ENCODE results near the gene POFUT2.

The POFUT2 gene, protein sequence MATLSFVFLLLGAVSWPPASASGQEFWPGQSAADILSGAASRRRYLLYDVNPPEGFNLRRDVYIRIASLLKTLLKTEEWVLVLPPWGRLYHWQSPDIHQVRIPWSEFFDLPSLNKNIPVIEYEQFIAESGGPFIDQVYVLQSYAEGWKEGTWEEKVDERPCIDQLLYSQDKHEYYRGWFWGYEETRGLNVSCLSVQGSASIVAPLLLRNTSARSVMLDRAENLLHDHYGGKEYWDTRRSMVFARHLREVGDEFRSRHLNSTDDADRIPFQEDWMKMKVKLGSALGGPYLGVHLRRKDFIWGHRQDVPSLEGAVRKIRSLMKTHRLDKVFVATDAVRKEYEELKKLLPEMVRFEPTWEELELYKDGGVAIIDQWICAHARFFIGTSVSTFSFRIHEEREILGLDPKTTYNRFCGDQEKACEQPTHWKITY

DNA sequence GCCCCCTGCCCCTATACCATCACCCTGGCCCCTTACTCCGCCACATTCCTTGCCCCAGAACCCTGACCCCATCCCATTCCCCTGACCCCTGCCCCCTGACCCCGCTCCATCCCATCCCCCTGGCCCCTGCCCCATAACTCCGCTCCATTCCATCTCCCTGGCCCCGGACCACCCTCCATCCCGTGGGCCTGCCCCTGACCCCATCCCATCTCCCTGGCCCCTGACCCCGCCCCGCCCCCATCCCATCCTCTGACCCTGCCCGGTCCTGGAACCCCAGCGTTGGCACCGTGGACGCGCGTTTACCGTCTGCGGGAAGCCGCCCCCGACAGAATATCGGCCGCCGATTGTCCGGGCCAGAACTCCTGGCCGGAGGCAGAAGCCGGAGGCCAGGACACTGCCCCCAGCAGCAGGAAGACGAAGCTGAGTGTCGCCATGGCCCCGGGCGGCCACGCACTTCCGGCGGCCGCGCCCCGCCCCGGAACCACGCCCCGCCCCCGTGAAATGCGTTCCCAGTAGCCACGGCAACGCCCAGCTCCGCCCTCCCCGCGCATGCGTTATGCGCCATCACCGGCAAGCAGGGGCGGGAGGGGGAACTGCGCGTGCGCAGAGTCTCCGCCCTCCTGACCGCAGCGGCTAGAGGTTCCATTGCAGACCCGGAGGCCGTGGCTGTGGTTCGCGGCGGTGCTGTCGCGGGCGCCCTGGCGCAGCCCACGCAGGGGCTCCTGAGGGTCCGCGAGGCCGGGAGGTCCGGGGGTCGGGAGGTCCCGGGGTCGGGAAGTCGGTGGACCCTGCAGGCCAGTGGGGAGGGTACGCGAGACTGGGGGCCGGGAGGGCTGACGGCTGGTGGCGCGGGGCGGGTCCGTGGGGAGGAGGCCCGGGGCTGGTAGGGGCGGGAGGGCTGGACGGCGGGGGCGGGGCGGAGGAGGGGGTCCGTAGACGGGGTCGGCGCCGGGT lies at the start of gene POFUT2:
TSS of gene POFUT2 (minus strand) at position 458 of the 954 bp plus-strand sequence. CDS start at position 434, 24 bp downstream.
- peak; percentile 99 for DNase-seq

DNA sequence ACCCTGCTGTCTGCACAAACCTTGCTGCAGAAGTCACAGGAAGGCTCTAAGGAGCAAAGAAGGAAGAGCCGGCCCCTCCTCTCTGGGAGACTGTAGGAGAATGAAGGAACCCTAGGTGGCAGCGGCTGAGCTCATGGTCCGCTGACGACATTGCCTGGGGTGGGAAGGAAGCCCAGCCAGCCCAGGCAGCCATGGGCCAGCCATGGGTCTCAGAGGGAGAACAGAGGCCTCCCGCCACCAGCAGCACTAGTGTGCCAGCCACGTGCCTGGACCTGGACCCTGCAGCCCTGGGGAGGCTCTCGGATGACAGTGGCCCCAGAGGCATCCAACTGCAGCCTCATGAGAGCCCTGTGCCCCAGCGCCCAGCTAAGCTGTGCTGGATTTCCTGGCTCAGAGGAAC lies 49.2 kb upstream of the POFUT2 start:
- no peak for DNase-seq

DNA sequence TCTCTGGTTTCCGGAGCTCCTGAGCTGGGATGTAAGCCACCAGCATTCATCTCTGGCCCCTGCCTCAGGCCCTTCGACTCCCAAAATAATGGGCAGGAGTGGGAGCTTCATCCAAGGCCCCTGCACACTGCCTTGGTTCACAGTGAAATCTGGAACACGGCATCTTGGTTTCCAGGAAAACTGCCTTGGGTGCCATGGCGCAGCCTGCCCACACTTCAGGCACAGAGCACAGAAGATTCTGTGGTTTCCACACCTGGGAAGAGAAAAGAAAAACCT lies 48.8 kb upstream of the POFUT2 start:
- DNase-seq: no peak

DNA sequence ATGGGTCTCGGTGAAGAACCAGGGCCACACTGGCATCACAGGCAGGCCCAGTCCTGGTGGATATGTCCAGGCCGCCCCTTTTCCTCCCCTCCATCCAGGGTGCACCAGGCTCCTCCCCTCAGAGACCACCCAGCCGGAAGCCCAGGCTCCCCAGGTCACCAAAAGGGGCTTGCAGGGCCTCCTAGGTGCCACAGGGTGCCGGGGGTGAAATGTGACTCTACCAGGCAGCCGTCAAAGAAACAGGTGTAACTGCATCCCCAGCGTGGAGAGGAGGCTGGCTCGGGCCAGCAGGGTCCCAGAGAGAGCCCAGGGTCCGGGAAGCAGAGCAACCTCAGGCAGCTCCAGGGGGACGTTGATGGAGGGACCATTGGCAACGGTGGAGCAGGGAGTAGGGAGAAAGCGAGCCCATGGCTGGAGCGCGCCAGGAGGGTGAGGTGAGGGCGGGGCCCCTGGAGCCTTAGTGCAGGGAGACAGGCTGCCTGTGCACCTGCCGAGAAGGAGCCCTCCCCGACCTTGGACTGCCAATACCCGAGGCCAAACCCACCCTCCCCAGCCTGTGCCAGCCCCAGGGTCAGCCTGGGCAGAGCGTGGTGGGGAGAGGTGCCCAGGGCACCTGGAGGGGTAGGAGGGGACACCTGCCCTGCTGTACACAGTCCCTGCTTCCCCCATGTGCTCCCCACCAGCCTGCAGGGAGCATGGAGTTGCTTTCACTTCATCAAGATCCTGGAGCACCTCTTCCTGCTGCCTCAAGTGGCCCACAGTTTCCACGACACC lies 48.3 kb upstream of the POFUT2 start:
- no peak for DNase-seq

DNA sequence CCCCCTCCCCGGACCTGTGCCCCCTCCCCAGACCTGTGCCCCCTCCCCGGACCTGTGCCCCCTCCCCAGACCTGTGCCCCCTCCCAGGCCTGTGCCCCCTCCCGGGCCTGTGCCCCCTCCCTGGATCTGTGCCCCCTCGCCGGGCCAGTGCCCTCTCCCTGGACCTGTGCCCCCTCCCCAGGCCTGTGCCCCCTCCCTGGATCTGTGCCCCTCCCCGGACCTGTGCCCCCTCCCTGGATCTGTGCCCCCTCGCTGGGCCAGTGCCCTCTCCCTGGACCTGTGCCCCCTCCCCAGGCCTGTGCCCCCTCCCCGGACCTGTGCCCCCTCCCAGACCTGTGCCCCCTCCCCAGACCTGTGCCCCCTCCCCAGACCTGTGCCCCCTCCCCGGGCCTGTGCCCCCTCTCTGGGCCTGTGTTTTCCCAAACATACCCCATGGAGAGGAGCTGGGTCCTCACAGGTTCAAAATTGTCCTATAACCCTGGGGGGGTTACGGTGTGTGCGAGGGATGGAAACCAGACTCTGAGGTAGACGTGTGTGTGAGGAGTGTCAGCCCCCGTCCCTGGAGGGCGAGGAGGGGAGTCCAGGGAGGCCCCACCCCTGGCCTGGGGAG lies 47.6 kb upstream of the POFUT2 start:
- no peak for DNase-seq

DNA sequence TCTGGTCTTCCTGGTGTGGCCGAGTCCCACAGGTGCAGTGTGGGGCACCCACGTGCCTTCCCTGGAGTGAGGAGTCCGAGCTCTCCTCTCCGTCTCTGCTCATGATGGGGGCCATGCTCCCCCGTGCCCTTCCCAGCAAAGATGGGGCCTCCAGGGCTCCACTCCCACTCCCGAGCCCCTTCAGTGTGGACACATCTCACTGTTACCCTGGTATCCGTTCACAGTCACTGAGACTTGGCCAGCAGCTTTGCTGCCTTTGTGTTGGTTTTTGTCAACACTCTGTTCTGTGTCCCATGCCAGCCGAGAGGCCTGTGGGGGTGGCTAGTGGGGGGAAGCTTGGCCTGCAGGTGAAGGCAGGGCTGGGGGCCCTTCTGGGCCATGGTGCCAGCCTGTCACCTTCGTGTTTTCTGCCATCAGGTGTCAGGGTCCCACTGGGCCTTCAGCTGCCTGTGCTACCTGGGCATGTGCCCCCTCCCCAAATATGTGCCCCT lies 46.9 kb upstream of the POFUT2 start:
- no peak for DNase-seq

DNA sequence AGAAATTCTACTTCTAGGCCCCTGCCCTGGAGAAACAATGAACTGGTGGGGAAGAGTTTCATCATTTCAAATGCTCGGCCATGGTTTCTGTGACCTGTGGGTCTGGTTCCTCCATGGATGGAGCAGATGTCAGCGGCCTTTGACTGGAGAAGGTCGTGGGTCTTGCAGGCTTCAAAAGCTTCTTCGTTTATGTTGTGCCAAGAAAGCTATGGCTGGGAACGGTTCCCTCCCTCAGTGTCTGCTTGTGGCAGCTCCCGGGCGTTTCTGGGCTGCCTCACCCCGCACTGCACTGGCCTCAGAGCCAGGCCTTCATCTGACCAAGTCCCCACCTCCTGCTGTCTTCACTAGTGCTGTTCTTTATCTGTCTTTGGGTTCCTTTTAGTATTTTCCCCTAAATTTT lies 46.4 kb upstream of the POFUT2 start:
- no peak for DNase-seq

DNA sequence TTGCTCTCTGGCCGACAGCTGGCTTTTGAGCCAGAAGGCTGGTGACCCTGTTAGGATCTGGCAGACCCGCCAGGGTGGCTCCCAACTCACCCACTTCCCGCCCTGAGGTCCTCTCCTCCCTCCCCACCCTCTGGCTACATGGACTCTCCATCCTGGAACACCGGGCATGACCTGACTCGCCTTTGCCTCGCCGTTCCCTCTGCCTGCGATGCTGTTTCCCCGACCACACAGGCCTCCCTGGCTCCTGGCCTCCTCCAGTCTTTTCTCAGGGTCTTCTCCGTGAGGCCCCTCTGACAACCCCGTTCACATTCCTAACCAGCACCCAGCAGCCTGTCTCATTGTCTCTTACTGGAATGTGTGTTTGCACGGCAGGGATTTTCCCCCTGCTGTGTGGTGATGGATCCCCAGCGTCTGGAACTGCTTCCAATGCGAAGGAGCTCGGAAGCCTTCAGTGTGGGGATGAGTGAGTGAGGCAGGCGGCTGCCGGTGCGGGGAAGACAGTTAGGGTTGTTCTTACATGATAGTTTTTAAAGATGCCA lies 46.0 kb upstream of the POFUT2 start:
- no peak for DNase-seq

DNA sequence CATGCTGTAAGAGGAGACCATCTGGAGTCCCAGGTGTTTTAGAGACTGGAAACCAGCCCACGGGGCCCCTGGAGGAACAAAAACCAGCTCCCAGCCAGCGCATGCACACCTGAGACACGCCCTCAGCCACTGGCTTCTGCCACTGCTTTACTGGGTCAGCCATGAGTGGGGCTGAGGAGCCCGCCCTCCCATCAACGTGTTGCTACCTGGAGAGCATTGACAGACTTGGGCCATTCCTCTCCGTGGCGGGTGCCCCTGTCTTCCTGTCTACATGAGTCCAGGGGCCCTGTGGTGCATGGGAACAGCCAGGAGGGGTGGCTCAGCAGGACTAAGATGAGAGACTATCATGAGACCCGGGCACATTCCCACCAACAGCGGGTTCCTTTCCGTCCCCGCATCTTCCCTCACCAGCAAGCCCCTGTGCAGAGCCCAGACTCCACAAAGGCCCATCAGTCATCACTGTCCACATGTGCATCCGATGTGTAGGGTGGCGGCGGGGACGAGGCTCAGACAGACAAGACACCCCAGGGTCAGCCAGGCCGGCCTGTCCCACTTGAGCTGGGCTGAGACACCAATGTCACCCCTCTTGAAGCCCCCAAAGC lies 45.4 kb upstream of the POFUT2 start:
- no peak for DNase-seq

DNA sequence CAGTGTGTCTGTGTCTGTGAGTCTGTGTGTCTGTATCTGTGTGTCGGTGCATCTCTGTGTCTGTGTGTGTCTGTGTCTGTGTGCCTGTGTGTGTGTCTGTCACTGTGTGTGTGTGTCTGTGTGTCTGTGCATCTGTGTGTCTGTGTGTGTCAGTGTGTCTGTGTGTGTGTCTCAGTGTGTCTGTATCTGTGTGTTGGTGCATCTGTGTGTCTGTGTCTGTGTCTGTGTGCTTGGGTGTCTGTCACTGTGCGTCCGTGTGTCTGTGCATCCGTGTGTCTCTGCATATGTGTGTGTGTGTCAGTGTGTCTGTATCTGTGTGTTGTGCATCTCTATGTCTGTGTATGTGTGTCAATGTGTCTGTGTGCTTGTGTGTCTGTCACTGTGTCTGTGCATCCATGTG lies 44.7 kb upstream of the POFUT2 start:
- DNase-seq: no peak

DNA sequence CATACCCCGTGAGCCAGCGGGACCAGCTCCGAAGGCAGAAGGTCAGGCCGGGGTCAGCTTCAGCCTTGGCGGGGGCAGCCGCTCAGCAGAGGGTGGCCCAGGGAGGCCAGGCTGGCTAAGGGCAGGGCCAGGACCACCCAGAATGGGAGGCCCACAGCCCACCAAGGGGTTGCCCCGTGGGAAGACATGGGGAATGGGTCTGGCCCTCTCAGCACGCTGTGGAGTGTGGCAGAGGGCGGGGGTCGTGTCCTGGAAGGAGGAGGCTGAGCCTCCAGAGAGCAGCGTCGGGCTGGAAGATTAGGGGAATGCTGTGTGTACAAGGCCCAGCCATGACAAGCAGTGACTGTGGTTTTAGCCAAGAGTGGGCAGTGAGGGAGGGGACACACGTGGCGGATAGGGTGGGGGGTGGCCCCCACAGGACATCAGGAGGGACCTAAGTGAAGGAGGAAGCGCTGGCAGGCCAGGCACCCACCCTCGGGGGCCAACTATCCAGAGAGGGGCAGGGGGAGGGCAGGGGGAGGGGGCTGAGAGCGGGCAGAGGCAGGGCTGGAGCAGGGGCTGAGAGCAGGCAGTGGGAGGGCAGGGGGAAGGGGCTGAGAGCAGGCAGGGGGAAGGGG lies 43.9 kb upstream of the POFUT2 start:
- DNase-seq: no peak

DNA sequence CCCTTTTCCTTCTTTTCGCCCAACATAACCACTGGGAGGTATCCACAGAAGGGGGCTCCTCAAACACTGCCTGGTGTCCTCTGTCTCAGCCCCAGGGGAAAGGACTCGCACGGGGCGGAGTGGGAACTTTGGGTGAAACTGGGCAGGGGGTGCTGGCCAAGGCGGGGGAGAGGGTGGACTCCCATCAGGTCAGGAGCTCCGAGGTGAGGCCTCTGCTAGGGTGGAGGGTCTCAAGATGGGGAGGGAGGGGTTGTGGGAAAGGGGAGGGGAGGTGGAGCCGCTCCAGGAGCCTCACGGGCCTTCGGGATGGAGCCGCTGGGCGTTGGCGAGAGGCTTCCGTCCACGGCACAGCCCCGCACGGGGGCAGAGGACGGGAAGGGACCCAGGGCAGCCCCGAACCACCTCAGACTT lies 43.2 kb upstream of the POFUT2 start:
- DNase-seq: no peak

DNA sequence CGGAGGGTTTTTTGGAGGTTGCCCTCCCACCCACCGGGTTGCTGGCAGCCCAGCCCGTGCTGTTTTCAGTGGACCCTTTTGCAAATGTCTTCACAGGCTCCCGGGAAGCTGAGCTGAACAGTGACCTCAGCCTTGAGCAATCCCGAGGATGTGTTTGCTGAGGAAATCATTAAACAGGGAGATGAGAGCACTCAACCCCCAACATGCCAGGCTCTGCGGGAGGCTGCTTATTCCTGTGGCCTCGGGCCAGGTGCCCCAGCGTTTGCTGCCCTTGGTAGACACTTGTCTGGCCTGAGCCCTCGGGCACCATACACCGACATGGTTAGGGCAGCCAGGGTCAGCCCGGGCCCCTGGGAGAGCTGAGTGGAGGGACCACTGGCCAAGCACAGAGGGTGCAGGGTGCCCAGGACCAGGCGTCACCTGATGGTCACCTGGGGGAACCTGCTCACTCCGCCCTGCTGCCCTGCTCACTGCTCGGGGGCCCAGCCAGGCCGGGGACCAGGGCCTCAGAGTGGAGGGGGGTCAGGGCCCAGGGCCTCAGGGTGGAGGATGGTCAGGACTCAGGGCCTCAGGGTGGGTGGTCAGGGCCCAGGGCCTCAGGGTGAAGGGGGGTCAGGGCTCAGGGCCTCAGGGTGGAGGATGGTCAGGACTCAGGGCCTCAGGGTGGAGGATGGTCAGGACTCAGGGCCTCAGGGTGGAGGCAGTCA lies 42.5 kb upstream of the POFUT2 start:
- DNase-seq: no peak

DNA sequence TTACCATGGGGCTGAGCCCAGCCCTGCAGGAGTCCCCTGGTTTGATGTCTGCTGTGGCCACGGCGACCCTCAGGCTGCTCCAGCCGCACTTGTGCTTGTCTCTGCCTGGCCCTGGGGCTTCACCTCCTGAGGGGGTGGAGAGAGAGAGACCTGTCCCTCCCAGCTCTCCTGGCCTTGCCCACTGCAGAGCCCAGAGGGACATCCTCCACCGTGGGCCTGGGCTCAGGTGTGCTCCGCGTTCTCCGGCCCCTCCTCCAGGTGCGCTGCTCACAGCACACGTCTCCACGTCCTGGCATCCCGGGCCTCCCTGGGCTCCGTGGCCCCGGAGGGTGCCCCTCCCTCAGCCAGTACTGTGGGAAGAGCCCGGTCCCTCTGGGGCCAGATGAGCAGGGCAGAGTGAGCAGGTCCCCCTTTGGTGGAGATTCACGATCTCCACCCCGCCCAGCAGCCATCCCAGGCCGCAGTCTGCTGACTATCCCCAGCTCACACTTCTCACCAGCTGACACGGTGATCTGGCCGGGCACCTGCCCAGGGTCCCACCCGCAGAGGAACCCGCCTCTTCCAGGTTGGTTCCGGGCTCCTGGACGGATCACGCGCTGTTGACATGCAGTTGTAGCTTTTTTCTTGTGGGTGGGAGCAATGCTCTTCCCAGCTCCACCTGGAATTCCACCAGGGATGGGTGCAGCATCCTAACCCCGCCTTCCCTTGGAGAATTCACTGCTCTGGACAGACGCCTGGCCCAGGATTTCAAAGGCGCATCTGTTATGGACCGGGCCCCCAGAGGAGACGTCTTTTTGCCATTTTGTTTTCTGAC lies 41.8 kb upstream of the POFUT2 start:
- DNase-seq: no peak

DNA sequence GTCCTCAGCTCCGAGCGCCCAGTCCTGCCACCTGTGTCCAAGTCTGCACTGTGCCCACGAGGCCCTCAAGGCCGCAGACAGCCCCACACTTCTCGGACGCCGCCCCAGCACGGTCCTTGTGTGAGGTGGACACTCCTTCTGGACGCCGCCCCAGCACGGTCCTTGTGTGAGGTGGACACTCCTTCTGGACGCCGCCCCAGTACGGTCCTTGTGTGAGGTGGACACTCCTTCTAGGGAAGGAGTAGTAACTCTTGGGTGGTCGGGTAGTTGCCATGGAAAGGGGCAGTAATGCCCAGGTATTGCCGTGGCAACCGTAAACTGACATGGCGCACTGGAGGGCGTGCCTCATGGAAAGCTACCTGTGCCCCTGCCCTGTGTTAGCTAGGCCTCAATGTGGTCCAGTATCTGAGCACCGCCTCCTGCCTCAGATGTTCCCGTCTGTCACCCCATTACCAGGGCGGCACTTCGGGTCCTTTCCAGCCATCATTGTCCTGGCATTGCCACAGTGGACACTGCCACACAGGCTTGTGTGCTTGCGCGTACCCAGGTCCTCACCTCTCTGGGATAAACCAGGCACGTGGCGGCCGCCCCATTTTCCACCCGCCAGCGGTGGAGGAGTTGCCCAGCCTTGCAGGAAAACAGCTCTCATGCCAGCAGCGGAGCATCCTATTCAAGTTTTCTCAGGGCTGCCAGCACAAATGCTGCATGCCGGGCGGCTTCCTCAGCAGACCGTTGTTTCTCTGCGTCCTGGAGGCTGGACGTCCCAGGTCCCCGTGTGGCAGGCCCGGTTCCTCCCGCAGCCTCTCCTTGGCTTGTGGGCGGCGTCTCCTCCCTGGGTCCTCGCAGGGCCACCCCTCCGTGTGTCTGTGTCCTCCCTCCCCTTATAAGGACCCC lies 40.8 kb upstream of the POFUT2 start:
- no peak for DNase-seq

DNA sequence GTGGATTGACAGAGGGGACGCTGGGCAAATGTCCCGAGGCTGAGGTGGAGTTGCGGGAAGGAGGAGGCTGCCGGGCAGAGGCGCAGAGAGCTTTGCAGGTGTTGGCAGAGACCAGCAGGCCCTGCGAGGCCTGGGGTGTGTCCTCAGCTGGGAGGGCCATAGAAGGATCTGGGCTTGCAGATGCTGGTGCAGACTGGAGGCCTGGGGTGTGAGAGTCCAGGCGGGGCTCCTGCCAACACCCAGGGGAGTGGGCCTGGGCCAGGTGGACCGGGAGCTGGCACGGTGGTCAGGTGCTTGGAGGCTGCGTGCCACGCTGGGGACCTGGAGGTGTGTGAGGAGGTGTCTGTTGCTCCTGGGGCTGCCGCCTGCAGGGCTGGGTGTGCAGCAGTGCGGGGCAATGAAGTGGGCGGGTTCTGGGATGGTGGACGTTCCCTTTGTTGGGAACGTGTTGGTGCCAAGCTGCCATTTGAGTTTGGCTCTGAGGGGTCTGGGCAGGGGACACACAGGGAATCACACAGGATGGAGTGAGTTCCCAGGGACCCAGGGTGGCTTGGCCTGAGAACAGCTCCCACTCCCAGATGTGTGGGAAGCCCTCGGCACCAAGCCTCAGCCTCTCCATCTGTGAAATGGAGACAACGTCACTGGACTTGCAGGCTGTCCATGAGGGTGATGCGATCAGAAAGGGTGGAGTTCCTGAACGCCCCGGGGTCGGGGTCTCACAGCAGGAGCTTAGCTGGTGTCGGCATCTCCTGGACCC lies 39.9 kb upstream of the POFUT2 start:
- DNase-seq: no peak

DNA sequence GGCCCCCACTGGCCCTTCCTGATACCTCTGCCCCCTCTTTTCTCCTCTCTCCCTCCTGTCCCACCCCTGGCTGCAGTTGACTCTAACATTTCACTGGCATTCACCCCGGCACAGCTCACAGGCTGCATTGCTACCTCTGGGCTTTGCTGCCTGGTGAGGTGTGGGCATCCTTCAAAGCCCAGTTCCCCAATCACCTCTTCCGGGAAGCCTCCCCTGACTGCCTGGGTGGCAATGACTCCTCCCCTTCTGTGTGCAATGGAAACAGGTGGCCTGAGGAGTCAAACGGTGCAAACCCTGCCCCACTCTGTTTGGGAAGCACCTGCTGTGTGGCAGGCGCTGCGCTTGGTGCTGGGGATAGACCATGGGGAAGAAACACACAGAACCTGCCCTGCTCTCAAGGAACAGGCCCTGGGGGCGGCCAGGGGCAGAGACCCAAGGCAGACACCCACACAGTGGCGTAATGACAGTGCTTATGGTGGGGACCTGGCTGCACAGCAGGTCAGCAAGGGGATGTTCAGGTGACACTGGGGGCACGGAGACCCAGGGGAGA lies 39.3 kb upstream of the POFUT2 start:
- no peak for DNase-seq

All from stimulated activated CD4-positive, alpha-beta T cell treated with anti-CD3 and anti-CD28 coated beads, Interleukin-2, amount 100 ng/mL, for 24 hours (primary cell).